Fibroblast of skin of scalp (primary cell): ENCODE data around the gene CORO7.
A peak's percentile ranks its signal among the peaks of the same experiment; 100 is the strongest.

Source experiments
- DNase-seq: peaks from one replicate; pipeline ENCODE4 v3.0.0-alpha.2; 2013

CORO7 gene

DNA sequence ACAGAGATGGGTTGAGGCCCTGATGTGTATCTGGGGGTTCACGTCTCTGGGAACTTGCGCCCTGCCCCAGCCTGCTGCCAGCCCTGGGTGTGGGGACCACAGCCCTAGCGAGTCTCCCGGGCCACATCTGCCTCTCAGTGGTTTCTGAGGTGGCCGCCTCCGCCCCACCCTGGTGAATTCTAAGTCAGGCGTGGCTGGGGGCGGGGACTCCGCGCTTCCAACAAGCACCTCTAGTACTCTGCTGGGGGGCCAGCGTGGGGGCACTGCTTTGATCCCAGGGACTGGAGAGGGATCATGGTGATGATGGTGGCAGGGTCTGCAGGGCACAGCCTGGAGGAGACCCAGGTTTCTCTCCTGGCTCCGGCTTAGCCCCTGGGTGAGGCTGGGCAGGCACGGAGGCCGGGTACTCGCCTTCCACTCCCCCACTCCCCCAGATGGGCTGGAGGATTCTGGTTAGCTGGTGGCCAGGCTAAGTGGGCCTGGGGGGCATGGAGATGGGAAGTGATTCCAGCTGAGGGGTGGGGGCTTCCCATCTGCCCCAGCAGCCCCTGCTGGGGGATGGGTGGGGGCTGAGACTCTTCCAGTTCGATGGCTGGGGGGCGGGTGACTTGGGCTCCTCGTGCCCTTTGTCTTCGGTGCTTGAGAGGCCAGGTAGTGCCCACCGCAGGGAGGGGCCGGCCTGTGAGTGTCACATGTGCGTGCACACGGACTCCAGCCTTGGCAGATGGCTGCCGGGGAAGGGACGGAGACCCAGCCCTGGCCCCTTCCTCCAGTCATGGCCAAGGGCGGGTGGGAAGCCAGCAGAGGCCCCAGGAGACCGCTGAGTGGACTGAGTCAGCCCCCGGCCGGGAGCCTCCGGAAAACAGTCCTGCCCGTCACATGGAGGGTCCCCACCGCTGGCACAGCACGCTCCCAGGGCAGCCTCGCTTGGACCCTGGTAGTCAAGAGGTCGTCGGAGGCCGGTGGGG, 96.7 kb downstream of the CORO7 start:
- DNase-seq = peak; percentile 36

DNA sequence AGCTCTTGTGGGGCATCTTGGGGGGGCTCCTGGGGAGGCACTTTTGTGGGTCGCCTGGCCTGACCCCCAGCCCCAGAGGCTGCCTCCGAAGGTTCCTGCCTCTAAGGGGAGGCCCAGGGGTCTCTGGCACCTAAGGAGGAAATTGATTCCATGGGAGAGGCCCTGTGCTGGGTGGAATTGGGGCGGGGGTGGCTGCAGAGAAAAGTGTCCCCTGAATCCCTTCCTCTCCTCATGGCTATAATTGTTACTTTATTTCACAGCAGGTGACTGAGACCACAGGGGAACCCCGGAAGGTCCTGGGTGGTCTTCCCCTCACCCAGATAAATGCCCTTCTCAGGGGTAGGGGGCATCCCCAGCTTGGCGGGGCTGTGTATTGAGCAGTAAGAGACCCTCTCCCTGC, 97.4 kb downstream of the CORO7 start:
- DNase-seq = no peak

GRCh38 chr16:4318451-4318910, 97.9 kb downstream of the CORO7 start:
- no peak for DNase-seq

DNA sequence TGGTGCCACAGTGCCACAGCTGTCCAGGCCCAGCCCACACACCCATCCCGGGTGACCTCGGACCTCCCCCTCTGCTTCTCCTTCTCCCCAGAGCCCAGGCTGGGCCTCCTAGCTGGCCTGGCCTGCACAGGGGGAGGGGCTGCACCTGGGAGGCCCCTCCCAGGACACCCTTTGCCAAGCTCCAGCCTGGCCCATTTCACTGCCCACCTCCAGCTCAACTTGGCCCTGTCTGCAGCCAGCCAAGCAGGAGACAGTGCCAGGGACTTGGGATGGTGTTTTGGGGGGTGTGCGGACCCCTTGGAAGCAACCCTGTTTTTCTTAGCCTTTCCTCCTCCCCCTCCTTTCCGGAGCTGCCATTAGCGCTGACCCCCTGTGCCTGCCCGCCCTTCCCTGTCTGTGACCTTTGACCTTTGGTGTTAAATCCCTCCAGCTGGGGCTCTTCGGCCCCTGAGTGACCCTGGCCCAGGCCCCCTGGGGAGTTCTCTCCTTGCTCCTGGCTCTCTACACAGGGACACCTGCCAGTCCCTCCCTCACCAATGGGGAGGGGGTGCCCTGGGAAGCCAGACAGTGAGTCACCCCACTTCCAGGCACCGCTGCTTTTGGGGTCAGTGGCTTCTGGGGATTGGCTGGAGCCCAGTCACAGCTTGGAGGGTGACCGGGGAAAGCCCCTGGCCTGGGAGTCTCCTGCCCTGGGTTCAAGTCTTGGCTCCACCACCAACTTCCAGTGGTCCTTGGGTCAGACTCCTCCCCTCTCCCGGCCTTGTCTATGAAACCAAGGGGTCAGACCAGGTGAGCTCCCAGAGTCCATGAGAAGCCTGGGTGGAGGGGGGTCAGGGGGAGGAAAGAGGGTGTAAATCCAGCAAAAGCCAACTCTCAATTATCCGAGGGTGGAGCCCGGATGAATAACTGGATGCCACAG, 98.6 kb downstream of the CORO7 start:
- no peak for DNase-seq

DNA sequence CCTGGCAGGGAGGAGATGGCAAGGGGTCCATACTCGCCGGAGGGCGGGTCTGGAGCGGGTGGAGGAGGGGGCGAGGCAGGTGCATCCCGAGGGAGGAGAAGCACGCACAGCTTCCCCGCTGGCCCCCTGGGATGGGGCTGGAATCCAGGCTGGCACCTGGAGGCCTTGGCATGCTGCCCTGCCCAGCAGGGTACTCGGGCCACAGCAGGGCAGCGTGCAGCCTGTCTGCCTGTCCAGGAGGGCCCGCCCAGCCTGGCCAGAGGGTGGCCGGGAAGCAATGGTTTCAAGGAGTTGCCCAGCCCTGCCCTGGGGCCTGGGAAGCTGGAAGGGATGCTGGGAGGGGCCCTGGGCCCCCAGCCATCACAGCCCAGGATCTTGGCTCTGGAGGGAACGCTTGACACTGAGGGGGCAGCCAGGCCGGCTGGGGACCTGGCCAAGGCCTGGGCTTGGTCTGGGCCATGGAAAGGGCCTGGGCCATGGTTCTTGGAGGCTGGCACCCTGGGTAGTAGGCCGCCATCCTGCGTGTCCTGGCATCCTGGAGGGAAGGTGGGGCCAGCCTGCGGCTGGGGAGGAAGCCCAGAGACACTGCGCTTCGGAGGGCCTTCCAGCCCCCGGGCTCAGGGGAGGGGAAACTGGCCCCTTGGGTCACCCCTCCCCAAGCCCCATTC, 99.4 kb downstream of the CORO7 start:
- DNase-seq = no peak

DNA sequence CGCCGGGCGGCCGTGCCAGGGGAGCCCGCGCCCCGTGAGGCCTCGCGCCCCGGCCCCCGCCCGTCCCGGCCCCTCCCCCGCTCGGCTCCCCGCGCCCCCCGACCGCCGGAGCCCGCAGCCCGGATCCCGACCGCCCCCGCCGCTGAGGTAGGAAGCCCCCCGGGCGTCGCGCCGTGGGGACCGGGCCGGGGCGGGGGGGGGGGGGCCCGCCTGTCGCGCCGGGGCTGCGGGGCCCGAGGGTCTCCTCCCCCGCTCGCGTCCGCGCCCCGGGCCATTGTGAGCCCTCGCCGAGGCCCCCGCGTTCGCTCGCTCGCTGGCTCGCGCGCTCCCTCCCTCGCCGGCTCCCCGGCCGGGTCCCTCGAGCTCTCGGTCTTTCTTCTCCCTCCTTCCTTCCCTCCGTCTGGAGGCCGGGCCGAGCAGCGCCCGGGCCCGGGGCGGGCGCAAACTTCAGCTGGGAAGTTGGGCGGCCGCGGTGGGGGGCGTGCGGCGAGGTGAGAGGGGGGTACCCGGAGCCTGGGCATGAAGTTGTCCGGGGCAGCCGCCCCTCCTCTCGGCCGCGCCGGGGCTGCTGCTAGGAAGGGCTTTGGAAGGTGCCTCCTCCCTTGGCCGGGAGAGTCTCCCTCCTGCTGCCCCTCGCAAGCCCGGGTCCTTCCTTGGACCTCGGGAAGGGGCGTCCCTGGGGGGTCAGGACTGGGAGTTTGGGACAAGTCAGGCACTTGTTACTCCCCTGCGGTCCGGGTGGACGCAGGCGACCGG, 100.1 kb downstream of the CORO7 start:
- no peak for DNase-seq

DNA sequence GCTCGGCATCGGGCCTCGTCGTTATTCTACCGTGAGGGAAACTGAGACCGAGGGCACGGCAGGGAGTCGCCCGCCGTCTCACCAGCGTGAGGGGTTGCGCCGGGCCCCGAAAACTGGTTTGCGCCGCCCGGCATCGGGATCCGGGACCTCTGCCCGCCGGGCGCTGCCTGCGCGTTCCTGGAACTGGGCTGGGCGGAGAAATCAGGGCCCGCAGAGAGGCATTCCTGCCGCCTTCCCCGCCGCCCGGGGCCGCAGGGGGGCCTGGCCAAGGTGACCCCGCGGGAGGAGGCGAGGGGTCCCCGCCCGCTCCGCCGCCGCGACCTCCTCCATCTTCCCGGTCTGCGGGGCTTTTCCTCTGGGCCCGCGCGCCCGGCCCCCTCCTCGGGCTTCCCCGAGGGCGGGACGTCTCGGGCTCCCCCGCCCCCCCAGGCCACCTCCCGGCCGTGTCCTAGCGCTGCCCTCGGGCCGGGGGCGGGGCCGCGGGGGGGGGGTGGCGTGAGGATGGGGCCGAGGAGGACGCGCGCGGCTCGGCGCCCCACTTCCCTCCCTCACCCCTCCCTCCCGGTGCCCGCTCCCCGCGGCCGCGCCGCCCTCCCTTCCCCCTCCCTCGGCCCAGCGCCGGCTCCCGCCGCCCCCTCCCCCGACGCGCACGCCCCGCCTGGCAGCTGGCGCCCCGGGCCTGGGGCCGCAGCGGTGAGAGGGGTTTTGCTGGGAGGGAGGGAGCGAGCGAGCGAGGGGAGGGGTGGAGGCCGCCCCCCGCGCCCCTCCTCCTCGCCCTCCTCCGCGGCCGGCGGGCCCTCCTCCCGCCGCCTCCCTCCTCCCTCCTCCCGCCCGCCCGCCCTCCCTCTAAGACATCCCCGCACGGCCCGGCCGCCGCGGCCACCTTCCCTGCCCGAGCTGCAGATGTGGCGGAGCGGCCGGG, 100.9 kb downstream of the CORO7 start, which contains the start of gene GLIS2:
Gene GLIS2, plus strand, starts transcription at position 882 of the 922 bp plus-strand sequence. CDS start 16,214 bp downstream, outside the sequence.
- DNase-seq = peak; percentile 87

GRCh38 chr16:4314532-4315185, 101.7 kb downstream of the CORO7 start:
- DNase-seq = peak; percentile 49

DNA sequence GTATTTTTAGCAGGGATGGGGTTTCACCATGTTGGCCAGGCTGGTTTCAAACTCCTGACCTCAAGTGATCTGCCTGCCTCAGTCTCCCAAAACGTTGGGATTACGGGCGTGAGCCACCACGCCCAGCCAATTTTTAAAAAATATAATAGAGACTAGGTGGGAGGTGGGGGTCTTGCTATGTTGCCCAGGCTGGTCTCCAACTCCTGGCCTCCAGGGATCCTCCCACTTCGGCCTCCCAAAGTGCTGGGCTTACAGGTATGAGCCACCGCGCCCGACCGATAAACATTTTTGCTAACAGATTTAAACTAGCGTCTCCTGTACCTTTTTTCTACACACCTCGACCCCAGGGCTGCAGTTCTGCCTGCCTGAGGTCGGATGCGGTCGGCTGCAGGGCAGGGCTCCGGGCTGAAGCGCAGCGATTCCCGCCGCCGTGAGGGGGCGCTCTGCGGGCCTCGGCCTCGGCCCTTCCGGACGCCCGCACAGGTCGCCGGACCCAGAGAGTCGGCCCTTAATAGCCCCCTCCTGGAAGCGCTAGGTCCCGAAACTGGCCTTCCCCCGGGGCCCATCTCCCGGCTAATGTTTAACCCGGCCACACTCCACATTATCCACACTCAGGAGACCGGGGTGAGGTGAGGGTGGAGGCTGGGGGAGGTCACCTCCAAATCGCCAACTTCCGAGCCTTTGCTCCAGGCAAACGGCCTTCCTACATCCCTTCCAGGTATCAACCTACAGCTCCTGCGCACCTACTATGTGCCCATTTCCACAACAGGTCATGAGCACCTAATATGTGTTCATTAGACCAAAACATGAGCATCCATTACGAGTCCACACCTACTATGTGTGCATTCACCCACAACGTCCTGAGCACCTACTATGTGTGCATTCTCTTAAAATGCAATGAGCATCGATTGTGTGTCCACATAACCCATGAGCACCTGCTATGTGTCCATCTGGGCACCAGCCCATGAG, 102.5 kb downstream of the CORO7 start:
- peak; percentile 34 for DNase-seq

DNA sequence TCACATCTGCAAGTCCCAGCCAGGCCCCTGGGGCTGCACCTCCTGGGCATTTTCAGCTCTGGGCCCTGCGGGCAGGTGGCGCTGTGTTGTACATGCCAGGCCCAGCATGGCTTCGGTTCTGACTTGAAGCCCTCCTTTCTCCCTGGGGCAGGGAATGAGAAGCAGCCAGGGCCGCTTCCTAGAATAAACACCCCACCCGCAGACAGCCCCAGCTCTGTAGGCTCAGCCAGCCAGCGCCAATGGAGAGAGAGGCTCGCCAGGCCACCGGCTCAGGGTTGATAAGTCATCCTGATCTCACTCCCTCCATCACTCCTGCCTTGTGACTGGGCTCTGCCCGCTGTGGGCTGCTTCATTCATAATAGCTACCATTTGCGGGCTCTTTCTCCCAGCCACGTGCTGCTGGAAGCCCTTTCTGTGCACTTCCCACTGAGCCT, 106.5 kb downstream of the CORO7 start:
- peak; percentile 86 for DNase-seq

GRCh38 chr16:4309102-4309832, 107.1 kb downstream of the CORO7 start:
- no peak for DNase-seq

- DNase-seq = peak; percentile 98
Measured at GRCh38 chr16:4307215-4308037, 109.0 kb downstream of the CORO7 start.

GRCh38 chr16:4306470-4307214, 109.8 kb downstream of the CORO7 start:
- no peak for DNase-seq
